ENCODE data around the gene SKIC3.

GRCh38 chr5:95562282-95562681 lies 7.5 kb upstream of the SKIC3 start:
- no peak for TF ChIP-seq POLR2A (IDR thresholded peaks at IDR 0.05)
- no peak for TF ChIP-seq EP300 (IDR thresholded peaks at IDR 0.05)
